ENCODE data around the gene RXYLT1. TPM values are rescaled to one million over a fixed set of nuclear protein-coding genes. Genes with fewer than 3 reads are reported as not detected.

Gene RXYLT1
- total and polyA plus RNA-seq, 2 experiments from 2014 or later, result 13.8 to 24.1 TPM

GRCh38 chr12:63752283-63752682 is 27.4 kb upstream of the RXYLT1 start:
- no peaks in the 10 kb centered on the region for H3K27me3 ChIP-seq
- no peak for TF ChIP-seq CTCF (IDR thresholded peaks at IDR 0.05; ENCODE audit: low read depth, low read length)
- DNase-seq (ENCODE audit: low read depth in 1 of 2, low spot score in 1 of 2), result no peak

GRCh38 chr12:63752841-63753240 is 26.9 kb upstream of the RXYLT1 start:
- no peak for DNase-seq (ENCODE audit: low read depth in 1 of 2, low spot score in 1 of 2)
- no peaks in the 10 kb centered on the region for H3K27me3 ChIP-seq
- no peak for TF ChIP-seq CTCF (IDR thresholded peaks at IDR 0.05; ENCODE audit: low read depth, low read length)
- H3K4me3 ChIP-seq, result no peak overlapping the region
- H3K4me1 ChIP-seq (ENCODE audit: low read depth), result no peaks in the 10 kb centered on the region
- H3K9me3 ChIP-seq (ENCODE audit: low read depth), result no peaks in the 10 kb centered on the region
- H3K27ac ChIP-seq, result no peak overlapping the region
- H3K36me3 ChIP-seq, result no peaks in the 10 kb centered on the region

More at GRCh38 chr12:63752283-63752682, 27.4 kb upstream of the RXYLT1 start:
- H3K4me3 ChIP-seq, result no peak overlapping the region
- H3K27ac ChIP-seq, result no peak overlapping the region
- H3K9me3 ChIP-seq (ENCODE audit: low read depth), result no peaks in the 10 kb centered on the region
- no peaks in the 10 kb centered on the region for H3K36me3 ChIP-seq
- no peaks in the 10 kb centered on the region for H3K4me1 ChIP-seq (ENCODE audit: low read depth)

- Histone ChIP-seq H3K4me1 (ENCODE audit: low read depth) (no peaks in the 10 kb centered on the region), H3K27me3 (no peaks in the 10 kb centered on the region), H3K9me3 (ENCODE audit: low read depth) (no peaks in the 10 kb centered on the region), H3K36me3 (no peaks in the 10 kb centered on the region), H3K27ac (no peak overlapping the region), H3K4me3 (no peak overlapping the region)
- TF ChIP-seq CTCF (IDR thresholded peaks at IDR 0.05; ENCODE audit: low read depth, low read length), result no peak
- DNase-seq (ENCODE audit: low read depth in 1 of 2, low spot score in 1 of 2), result no peak
Observed at GRCh38 chr12:63753743-63754142, 26.0 kb upstream of the RXYLT1 start.

GRCh38 chr12:63764481-63764880 is 15.2 kb upstream of the RXYLT1 start:
- Histone ChIP-seq H3K27me3 (no peaks in the 10 kb centered on the region), H3K4me3 (no peak overlapping the region), H3K9me3 (ENCODE audit: low read depth) (no peaks in the 10 kb centered on the region), H3K4me1 (ENCODE audit: low read depth) (no peaks in the 10 kb centered on the region), H3K36me3 (no peaks in the 10 kb centered on the region), H3K27ac (no peak overlapping the region)
- no peak for DNase-seq (ENCODE audit: low read depth in 1 of 2, low spot score in 1 of 2)
- no peak for TF ChIP-seq CTCF (IDR thresholded peaks at IDR 0.05; ENCODE audit: low read depth, low read length)

GRCh38 chr12:63766498-63766897 is 13.2 kb upstream of the RXYLT1 start:
- DNase-seq (ENCODE audit: low read depth in 1 of 2, low spot score in 1 of 2), result no peak
- Histone ChIP-seq H3K4me3 (no peak overlapping the region), H3K27me3 (no peaks in the 10 kb centered on the region), H3K36me3 (no peaks in the 10 kb centered on the region), H3K27ac (no peak overlapping the region), H3K9me3 (ENCODE audit: low read depth) (no peaks in the 10 kb centered on the region), H3K4me1 (ENCODE audit: low read depth) (no peaks in the 10 kb centered on the region)
- peak; percentile 20 for TF ChIP-seq CTCF (IDR thresholded peaks at IDR 0.05; ENCODE audit: low read depth, low read length)

- no peaks in the 10 kb centered on the region for H3K4me1 ChIP-seq (ENCODE audit: low read depth)
- no peaks in the 10 kb centered on the region for H3K27me3 ChIP-seq
- H3K27ac ChIP-seq, result no peak overlapping the region
- no peak overlapping the region for H3K4me3 ChIP-seq
- no peak for TF ChIP-seq CTCF (IDR thresholded peaks at IDR 0.05; ENCODE audit: low read depth, low read length)
- no peaks in the 10 kb centered on the region for H3K36me3 ChIP-seq
- no peak for DNase-seq (ENCODE audit: low read depth in 1 of 2, low spot score in 1 of 2)
- H3K9me3 ChIP-seq (ENCODE audit: low read depth), result no peaks in the 10 kb centered on the region
Observed at GRCh38 chr12:63770375-63770774, 9.3 kb upstream of the RXYLT1 start.

Measured in cardiac muscle cell (in vitro differentiated cells and primary cell).